ENCODE results near the gene MED4. TPM values are rescaled to one million over a fixed set of nuclear protein-coding genes. Genes with fewer than 3 reads are reported as not detected.
A peak's percentile ranks its signal among the peaks of the same experiment; 100 is the strongest.

The MED4 gene
- total and polyA plus RNA-seq, 9 of the 15 experiments (the other 6 are each of a cell fraction or from before 2014, with no cell fraction given), result 24.5 to 87.3 (median 58.3) TPM

DNA sequence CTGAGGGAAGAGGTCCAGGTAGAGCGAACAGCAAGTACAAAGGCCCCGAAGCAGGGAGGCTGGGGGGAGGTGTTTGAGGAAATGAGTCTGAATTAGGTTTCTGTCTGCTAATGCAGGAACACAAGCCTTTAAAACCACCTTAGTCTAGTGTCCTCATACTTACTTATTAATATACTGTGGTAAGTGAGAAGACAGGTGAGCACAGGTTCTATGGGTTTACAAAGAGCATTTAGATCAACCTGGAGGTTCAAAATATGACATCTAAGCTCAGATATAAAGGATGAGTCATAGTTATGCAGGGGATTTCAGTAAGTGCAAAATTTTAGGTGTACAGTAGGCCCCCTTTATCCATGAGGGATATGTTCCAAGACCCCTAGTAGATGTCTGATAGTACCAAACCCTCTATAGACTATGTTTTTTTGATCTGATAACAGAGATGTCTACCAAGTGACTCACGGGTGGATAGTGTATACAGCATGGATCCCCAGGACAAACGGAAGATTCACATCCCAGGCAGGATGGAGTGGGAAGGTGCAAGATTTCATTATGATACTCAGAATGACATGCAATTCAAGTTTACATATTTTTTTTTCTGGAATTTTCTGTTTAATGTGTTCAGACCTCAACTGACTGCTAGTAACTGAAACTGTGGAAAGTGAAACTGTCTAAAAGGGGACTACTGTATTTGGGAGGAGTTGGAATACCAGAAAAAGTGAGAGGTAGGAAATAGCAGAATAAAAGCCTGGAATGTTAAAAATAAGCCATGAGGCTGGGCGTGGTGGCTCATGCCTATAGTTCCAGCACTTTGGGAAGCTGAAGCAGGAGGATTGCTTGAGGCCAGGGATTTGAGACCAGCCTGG lies 18.2 kb upstream of the MED4 start:
- 3% methylated on average over 4 of the region's 5 CpGs for WGBS (ENCODE audit: insufficient coverage, low coverage, missing lambda C conversion rate)
- in situ Hi-C loops (cut with MboI) (no loop called here), intact Hi-C loops (cut with micrococcal nuclease) (no loop called here)
- H3K27me3 ChIP-seq (ENCODE audit: control insufficient read depth in 2 of 2, insufficient read depth in 2 of 2, low read length in 2 of 2), result no peaks in the 10 kb centered on the region
- no peaks in the 10 kb centered on the region for H3K9me3 ChIP-seq (replicated peaks; ENCODE audit: control insufficient read depth, insufficient read depth, low read depth, low read length)
- no peaks in the 10 kb centered on the region for H3K79me2 ChIP-seq (ENCODE audit: control insufficient read depth, insufficient read depth, low read length)
- BruUV-seq (replicated peaks), result no TSS peak
- H4K20me1 ChIP-seq (replicated peaks; ENCODE audit: control insufficient read depth, insufficient read depth, low read length), result no peaks in the 10 kb centered on the region
- FAIRE-seq (no peak), DNase-seq (ENCODE audit: extremely low read depth in 1 of 4, low spot score in 3 of 4) (no peak), ATAC-seq (no peak)
- CTCF ChIA-PET (ENCODE audit: low intra/inter-chr PET ratio), result no interaction called here
- POLR2A ChIA-PET, result interaction anchor here (0.7 kb wide), 1 partner anchor 69 kb away, joined by 3 read pairs; no protein-coding TSS in a partner anchor
- no peak overlapping the region for H3K4me2 ChIP-seq (ENCODE audit: insufficient read depth, low read length)
- H3K36me3 ChIP-seq (ENCODE audit: control insufficient read depth, insufficient read depth, low read length), result no peaks in the 10 kb centered on the region
- TF ChIP-seq ATF3 (IDR thresholded peaks at IDR 0.05) (0 out of 2 replicates have a peak, but pooled peaks have one; percentile 13), ATF3 (CRISPR knock-in tag; conservative IDR thresholded peaks at IDR 0.05) (no peak), MTA1 (IDR thresholded peaks at IDR 0.05; ENCODE audit: borderline replicate concordance) (no peak), HOXB6 (CRISPR knock-in tag; IDR thresholded peaks at IDR 0.05; ENCODE audit: borderline replicate concordance) (no peak), PTTG1 (tag; IDR thresholded peaks at IDR 0.05; ENCODE audit: low read depth) (no peak)
- H3K4me3 ChIP-seq, result no peak overlapping the region
- H3K9ac ChIP-seq (ENCODE audit: insufficient read depth in 1 of 2, low read depth in 2 of 2, low read length in 2 of 2), result no peak overlapping the region
- no peak overlapping the region for H3K27ac ChIP-seq (ENCODE audit: extremely low read depth, low read depth, low read length)
- H3K9me1 ChIP-seq (ENCODE audit: control insufficient read depth, insufficient read depth, low read length), result no peaks in the 10 kb centered on the region
- H2AFZ ChIP-seq (ENCODE audit: low read depth, low read length), result no peak overlapping the region
- H3K4me1 ChIP-seq (replicated peaks in 1 of 2; ENCODE audit: control insufficient read depth in 2 of 2, insufficient read depth in 2 of 2, low read length in 2 of 2), result no peaks in the 10 kb centered on the region
